Hematopoietic multipotent progenitor cell treated with erythropoietin and hydrocortisone succinate and interleukin-3 and kit ligand, for 8 days (in vitro differentiated cells): Measurements from ENCODE around the gene GRAMD1B.
A peak's percentile ranks its signal among the peaks of the same experiment; 100 is the strongest.

Experiments used
- DNase-seq: peaks from one replicate; pipeline ENCODE4 v3.0.0-alpha.2; 2015

Gene GRAMD1B

GRCh38 chr11:123594921-123595320 lies 164.9 kb downstream of the GRAMD1B start:
- no peak for DNase-seq

- DNase-seq: no peak
Observed at GRCh38 chr11:123597859-123598258, 167.8 kb downstream of the GRAMD1B start.

- DNase-seq: no peak
Observed at GRCh38 chr11:123601136-123601535, 171.1 kb downstream of the GRAMD1B start.

- no peak for DNase-seq
Observed at GRCh38 chr11:123601743-123602142, 171.7 kb downstream of the GRAMD1B start.

- DNase-seq: no peak
Observed at GRCh38 chr11:123603666-123604065, 173.6 kb downstream of the GRAMD1B start.

GRCh38 chr11:123607781-123608180 lies 177.7 kb downstream of the GRAMD1B start:
- no peak for DNase-seq

GRCh38 chr11:123608371-123608770 lies 178.3 kb downstream of the GRAMD1B start:
- no peak for DNase-seq

- no peak for DNase-seq
Observed at GRCh38 chr11:123608945-123609344, 178.9 kb downstream of the GRAMD1B start.

GRCh38 chr11:123611698-123612097 lies 181.6 kb downstream of the GRAMD1B start:
- no peak for DNase-seq

GRCh38 chr11:123616505-123617198 lies 186.6 kb downstream of the GRAMD1B start:
- DNase-seq: no peak

- no peak for DNase-seq
Observed at GRCh38 chr11:123622576-123622975, 192.5 kb downstream of the GRAMD1B start.

- no peak for DNase-seq
Observed at GRCh38 chr11:123624974-123625373, 194.9 kb downstream of the GRAMD1B start.

- DNase-seq: no peak
Observed at GRCh38 chr11:123628936-123629683, 199.0 kb downstream of the GRAMD1B start.

GRCh38 chr11:123630126-123630608 lies 200.1 kb downstream of the GRAMD1B start:
- DNase-seq: no peak

- DNase-seq: no peak
Observed at GRCh38 chr11:123640029-123640428, 210.0 kb downstream of the GRAMD1B start.

GRCh38 chr11:123640677-123641494 lies 210.8 kb downstream of the GRAMD1B start:
- DNase-seq: peak; percentile 25

GRCh38 chr11:123641495-123641840 lies 211.4 kb downstream of the GRAMD1B start:
- DNase-seq: no peak

GRCh38 chr11:123642435-123642834 lies 212.4 kb downstream of the GRAMD1B start:
- DNase-seq: no peak

GRCh38 chr11:123645286-123645975 lies 215.4 kb downstream of the GRAMD1B start:
- DNase-seq: no peak

- no peak for DNase-seq
Observed at GRCh38 chr11:123650901-123651300, 220.8 kb downstream of the GRAMD1B start.

GRCh38 chr11:123652599-123652998 lies 222.5 kb downstream of the GRAMD1B start:
- DNase-seq: no peak

- no peak for DNase-seq
Observed at GRCh38 chr11:123653483-123653826, 223.4 kb downstream of the GRAMD1B start.
